ENCODE data around the gene EVL.

DNA sequence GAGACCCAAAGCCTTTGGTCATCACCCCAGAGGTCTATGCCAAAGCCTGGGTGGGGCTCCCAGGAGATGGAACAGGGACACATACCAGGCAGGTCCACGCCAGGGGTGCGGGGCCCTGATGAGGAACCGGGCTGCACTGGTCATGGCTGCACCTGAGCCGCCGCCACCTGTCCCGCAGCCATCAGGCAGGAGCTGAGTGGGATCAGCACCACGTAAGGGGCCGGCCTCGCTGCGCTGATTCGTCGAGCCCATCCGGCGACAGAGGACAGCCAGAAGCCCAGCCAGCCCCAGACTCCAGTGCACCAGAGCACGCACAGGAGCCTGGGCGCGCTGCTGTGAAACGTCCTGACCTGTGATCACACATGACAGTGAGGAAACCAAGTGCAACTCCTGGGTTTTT, 78.3 kb downstream of the EVL start:
- TF ChIP-seq POLR2A (IDR thresholded peaks at IDR 0.05; ENCODE audit: low read length) (no peak), GATA1 (IDR thresholded peaks at IDR 0.05; ENCODE audit: low read depth, low read length) (no peak)
